ENCODE measurements around the gene MCF2L2. TPM values are rescaled to one million over a fixed set of nuclear protein-coding genes. Genes with fewer than 3 reads are reported as not detected.
A peak's percentile ranks its signal among the peaks of the same experiment; 100 is the strongest.

The MCF2L2 gene
- total and polyA plus RNA-seq, 7 donors, result 0.17 to 2.7 (median 0.57) TPM

DNA sequence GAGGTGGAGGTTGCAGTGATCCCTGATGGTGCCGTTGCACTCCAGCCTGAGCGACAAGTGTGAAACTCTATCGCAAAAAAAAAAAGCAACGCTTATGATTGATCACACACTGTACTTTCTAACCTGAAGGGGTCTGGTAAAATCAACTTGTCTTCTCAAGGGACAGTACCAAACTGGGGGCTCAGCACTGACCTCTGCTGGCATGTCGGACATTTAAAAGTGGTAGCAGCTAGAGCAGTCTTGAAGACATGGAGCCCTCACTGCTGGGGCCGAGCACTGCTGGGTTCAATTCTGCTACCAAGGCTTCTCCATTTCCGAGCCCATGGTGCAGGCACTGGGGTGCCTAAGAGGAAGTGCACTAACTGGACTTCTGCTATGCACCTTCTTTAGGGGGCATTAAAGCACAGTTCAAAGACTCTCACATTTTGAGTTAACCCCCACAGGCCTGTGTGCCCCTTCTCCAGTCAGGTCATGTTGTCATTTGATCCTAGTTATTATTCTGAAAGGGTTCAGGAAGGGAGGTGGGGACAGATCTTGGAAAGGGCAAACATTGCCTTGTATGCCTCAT is 239.4 kb downstream of the MCF2L2 start:
- 76 to 81% (median 78%) methylated on average over 7 of the region's 7 CpGs for WGBS, 3 donors
- H3K36me3 ChIP-seq (ENCODE audit: insufficient read depth in 1 of 2, low read depth in 1 of 2), result no peaks in the 10 kb centered on the region
- no peak overlapping the region for H3K27ac ChIP-seq
- DNase-seq (peak; percentile 38 to 56), ATAC-seq (peak in 3 of 4 donors; percentile 52 to 62 (median 54))
- no peaks in the 10 kb centered on the region for H3K27me3 ChIP-seq (ENCODE audit: insufficient read depth in 3 of 3, low read length in 2 of 3)
- TF ChIP-seq, protein P1, sequence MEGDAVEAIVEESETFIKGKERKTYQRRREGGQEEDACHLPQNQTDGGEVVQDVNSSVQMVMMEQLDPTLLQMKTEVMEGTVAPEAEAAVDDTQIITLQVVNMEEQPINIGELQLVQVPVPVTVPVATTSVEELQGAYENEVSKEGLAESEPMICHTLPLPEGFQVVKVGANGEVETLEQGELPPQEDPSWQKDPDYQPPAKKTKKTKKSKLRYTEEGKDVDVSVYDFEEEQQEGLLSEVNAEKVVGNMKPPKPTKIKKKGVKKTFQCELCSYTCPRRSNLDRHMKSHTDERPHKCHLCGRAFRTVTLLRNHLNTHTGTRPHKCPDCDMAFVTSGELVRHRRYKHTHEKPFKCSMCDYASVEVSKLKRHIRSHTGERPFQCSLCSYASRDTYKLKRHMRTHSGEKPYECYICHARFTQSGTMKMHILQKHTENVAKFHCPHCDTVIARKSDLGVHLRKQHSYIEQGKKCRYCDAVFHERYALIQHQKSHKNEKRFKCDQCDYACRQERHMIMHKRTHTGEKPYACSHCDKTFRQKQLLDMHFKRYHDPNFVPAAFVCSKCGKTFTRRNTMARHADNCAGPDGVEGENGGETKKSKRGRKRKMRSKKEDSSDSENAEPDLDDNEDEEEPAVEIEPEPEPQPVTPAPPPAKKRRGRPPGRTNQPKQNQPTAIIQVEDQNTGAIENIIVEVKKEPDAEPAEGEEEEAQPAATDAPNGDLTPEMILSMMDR (IDR thresholded peaks at IDR 0.05), result peak; percentile 21
- H3K9me3 ChIP-seq, result no peaks in the 10 kb centered on the region
- intact Hi-C loops (cut with DNase I), result loop anchor here in 1 of 2 donors (5.0 kb wide), 1 partner anchor 63 kb away; the partner anchor contains the start of gene B3GNT5
- H3K4me1 ChIP-seq, result no peaks in the 10 kb centered on the region
- no peak overlapping the region for H3K4me3 ChIP-seq

DNA sequence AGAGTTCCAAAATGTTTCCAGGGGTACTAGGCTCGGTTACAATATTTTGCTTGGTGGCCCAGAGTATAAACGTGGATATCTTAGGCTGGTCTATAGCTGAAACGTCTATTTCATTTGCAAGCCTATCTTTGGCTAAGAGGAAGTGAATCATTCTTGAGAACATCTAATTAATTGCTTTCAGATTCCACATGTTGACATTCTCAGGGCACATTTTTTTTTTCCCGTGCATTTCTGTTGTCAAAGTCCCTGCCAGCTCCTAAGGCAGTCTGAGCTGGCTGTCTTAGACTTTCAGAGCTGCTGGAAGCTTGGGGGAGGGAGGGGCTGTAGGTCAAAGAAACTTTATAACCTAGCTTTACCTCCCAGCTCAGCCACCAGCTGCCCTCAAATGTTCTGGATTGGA is 242.7 kb downstream of the MCF2L2 start:
- Histone ChIP-seq H3K4me1 (peaks cover 3% of the 10 kb centered on the region), H3K36me3 (ENCODE audit: insufficient read depth in 1 of 2, low read depth in 1 of 2) (no peaks in the 10 kb centered on the region), H3K9me3 (no peaks in the 10 kb centered on the region), H3K27ac (no peak overlapping the region), H3K27me3 (ENCODE audit: insufficient read depth in 3 of 3, low read length in 2 of 3) (no peaks in the 10 kb centered on the region), H3K4me3 (no peak overlapping the region)
- TF ChIP-seq, protein P1 (IDR thresholded peaks at IDR 0.05), result no peak
- intact Hi-C loops (cut with DNase I), result loop anchor here (2.0 to 5.0 kb wide), 2 partner anchors 67 to 197 kb away; partner anchors contain the start of gene B3GNT5 (in 1 of the 2)
- DNase-seq, result no peak
- no peak for ATAC-seq
- WGBS, 3 donors, result 17 to 38% (median 28%) methylated on average over 4 of the region's 4 CpGs

DNA sequence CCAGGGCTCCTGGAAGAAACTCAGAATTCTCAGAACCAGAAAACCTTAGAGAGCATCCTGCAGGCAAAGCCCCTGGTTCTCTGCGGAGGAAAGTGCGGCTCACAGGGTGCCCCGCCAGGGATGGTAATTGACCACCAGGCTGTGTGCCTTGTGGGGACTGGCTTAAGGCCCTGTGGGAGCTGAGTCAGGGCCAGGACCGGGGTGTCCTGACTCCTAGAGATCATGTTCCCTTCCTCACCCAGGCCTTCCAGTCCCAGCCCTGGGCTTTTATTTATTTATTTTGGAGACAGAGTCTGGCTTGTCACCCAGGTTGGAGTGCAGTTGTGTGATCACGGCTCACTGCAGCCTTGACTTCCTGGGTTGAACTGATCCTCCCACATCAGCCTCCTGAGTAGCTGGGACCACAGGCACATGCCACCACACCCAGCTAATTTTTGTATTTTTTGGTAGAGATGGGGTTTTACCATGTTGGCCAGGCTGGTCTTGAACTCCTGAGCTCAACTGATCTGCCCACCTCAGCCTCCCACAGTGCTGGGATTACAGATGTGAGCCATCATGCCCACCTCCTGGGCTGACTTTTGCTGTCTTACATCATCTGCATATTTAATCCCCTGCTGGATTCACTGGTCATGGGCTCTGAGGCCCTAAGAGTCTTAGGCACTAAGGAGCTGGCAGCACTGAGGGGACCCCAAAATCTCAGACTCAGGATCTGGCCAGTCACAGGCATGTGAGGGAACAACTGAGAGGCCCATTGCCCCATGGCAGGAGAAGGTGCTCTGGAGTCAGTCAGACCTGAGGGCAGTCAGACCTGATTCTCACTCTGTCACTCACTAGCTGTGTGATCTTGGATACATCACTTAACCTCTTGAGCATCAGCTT is 245.4 kb downstream of the MCF2L2 start:
- peaks cover 11% of the 10 kb centered on the region for H3K4me1 ChIP-seq
- H3K36me3 ChIP-seq (ENCODE audit: insufficient read depth in 1 of 2, low read depth in 1 of 2), result no peaks in the 10 kb centered on the region
- no peaks in the 10 kb centered on the region for H3K9me3 ChIP-seq
- TF ChIP-seq, protein P1 (IDR thresholded peaks at IDR 0.05), result no peak
- ATAC-seq, result peak in 2 of 4 donors; percentile 52 to 70
- H3K27ac ChIP-seq, result no peak overlapping the region
- H3K4me3 ChIP-seq, result no peak overlapping the region
- DNase-seq, result peak in 1 of 2 donors; percentile 53
- WGBS, 3 donors, result 20 to 67% (median 42%) methylated on average over 5 of the region's 5 CpGs
- intact Hi-C loops (cut with DNase I), result loop anchor here in 1 of 2 donors (1.0 to 5.0 kb wide), 3 partner anchors 61 to 199 kb away; no protein-coding TSS in a partner anchor
- H3K27me3 ChIP-seq (ENCODE audit: insufficient read depth in 3 of 3, low read length in 2 of 3), result peaks cover 0 to 19% (median 0%) of the 10 kb centered on the region in 3 donors

DNA sequence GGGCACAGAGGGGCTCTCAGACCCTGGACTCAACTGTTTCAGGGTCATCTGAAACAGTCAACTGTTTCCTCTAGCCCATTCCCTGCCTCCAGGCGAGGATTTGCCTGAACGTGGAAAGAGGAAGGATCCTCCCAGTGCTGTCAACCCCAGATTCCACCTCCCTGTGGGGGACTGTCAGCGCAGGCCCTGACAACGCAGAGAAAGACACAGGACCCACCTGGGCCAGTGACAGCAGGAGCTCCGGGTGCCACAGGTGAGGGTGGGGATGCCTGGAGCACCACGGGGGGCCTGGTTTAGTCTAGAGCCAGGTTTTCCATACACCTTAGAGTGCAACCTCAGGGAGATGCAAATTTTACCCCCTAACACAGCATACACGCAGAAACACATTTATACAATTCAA is 246.3 kb downstream of the MCF2L2 start:
- 76 to 85% (median 79%) methylated on average over 7 of the region's 7 CpGs for WGBS, 3 donors
- intact Hi-C loops (cut with DNase I), result loop anchor here in 1 of 2 donors (5.0 kb wide), 2 partner anchors 60 to 130 kb away; no protein-coding TSS in a partner anchor

More for the DNA sequence above, 246.3 kb downstream of the MCF2L2 start:
- no peaks in the 10 kb centered on the region for H3K9me3 ChIP-seq
- DNase-seq, result no peak
- H3K27me3 ChIP-seq (ENCODE audit: insufficient read depth in 3 of 3, low read length in 2 of 3), result peaks cover 0 to 28% (median 0%) of the 10 kb centered on the region in 3 donors
- H3K27ac ChIP-seq, result no peak overlapping the region
- TF ChIP-seq, protein P1 (IDR thresholded peaks at IDR 0.05), result no peak
- no peak overlapping the region for H3K4me3 ChIP-seq
- H3K4me1 ChIP-seq, result peaks cover 11% of the 10 kb centered on the region
- no peaks in the 10 kb centered on the region for H3K36me3 ChIP-seq (ENCODE audit: insufficient read depth in 1 of 2, low read depth in 1 of 2)
- no peak for ATAC-seq
